A673 (cell line): ENCODE results near the gene ANKRD11. TPM values are rescaled to one million over a fixed set of nuclear protein-coding genes. Genes with fewer than 3 reads are reported as not detected.
"Not testable (repeated sequence)": the region's sequence is repeated elsewhere in the genome, so short reads cannot be mapped to it uniquely, and the experiment has no call there.

Source experiments
- BruUV-seq: library from RNA; stranded (reverse); fragments of 400-500 nt; replicated peaks from 2 replicates; lab custom pipeline; 2021; lab: Mats Ljungman, UMichigan
- CTCF ChIA-PET: fragments of 300-600 bp; sonication (Branson Sonifier 250); formaldehyde crosslinking; loops from one replicate; lab custom pipeline; 2022; ENCODE audit warnings: antibody characterized with exemption; lab: Charles Lee
- POLR2A ChIA-PET: fragments of 300-600 bp; sonication (Branson Sonifier 250); formaldehyde crosslinking; loops from one replicate; lab custom pipeline; 2022; ENCODE audit warnings: antibody characterized with exemption; ENCODE audit not compliant: low non-redundant PET; lab: Charles Lee
- DNase-seq: peaks from one replicate; pipeline ENCODE4 v3.0.0-alpha.2; 2015; ENCODE audit warnings: low spot score
- H3K27ac ChIP-seq: fragments of 200-600 bp; sonication (generic); 2 replicates; pipeline ENCODE4 v1.5.1; 2016; ENCODE audit warnings: mixed run types, low read depth, mild to moderate bottlenecking, mixed read lengths, antibody characterized with exemption, low read length; ENCODE audit not compliant: poor library complexity, severe bottlenecking
- H3K27me3 ChIP-seq: fragments of 200-600 bp; sonication (generic); replicated peaks from 2 replicates; pipeline ENCODE4 v1.6.1; 2017; ENCODE audit warnings: mixed run types, low read depth, mild to moderate bottlenecking, mixed read lengths, antibody characterized with exemption, low read length; ENCODE audit not compliant: insufficient read depth, poor library complexity
- H3K36me3 ChIP-seq: fragments of 200-600 bp; sonication (generic); 2 replicates; pipeline ENCODE4 v1.6.1; 2016; ENCODE audit warnings: mixed run types, mild to moderate bottlenecking, mixed read lengths, antibody characterized with exemption, low read length; ENCODE audit not compliant: insufficient read depth, poor library complexity, severe bottlenecking
- H3K4me1 ChIP-seq: fragments of 200-600 bp; sonication (generic); 2 replicates; pipeline ENCODE4 v1.6.1; 2017; ENCODE audit warnings: mixed run types, mild to moderate bottlenecking, mixed read lengths, antibody characterized with exemption, low read length; ENCODE audit not compliant: insufficient read depth, poor library complexity, severe bottlenecking
- H3K4me3 ChIP-seq: fragments of 200-600 bp; sonication (generic); 2 replicates; pipeline ENCODE4 v1.5.1; 2016; ENCODE audit warnings: low read depth, mixed run types, mild to moderate bottlenecking, mixed read lengths, low read length; ENCODE audit not compliant: poor library complexity, severe bottlenecking
- H3K9me3 ChIP-seq: fragments of 200-600 bp; sonication (generic); 2 replicates; pipeline ENCODE4 v1.6.1; 2016; ENCODE audit warnings: mixed run types, low read depth, mild to moderate bottlenecking, mixed read lengths, antibody characterized with exemption, low read length; ENCODE audit not compliant: poor library complexity, severe bottlenecking
- CTCF ChIP-seq: fragments of 300-800, 200-600 bp; sonication (generic); conservative IDR thresholded peaks from 2 replicates; pipeline ENCODE4 v1.5.1; 2017; ENCODE audit warnings: low read depth, mild to moderate bottlenecking, antibody characterized with exemption, low read length, moderate library complexity, mixed read lengths
- EZH2 ChIP-seq: fragments of 200-600 bp; sonication (generic); IDR thresholded peaks from 2 replicates; pipeline ENCODE4 v1.6.1; 2017; ENCODE audit warnings: borderline replicate concordance, low read depth, mild to moderate bottlenecking, mixed read lengths, antibody characterized with exemption, low read length; ENCODE audit not compliant: poor library complexity, severe bottlenecking
- intact Hi-C: fragments of 100-400 bp; cut with micrococcal nuclease; formaldehyde crosslinking; loops from one replicate; pipeline ENCODE4 v1.10.0; 2022; ENCODE audit not compliant: unreplicated experiment
- total RNA-seq: library from RNA; stranded (reverse); gene quantifications from 2 replicates; pipeline ENCODE4 v1.2.3, GENCODE V29; 2021

Gene ANKRD11
- total RNA-seq, 1 experiment from 2014 or later = 217 TPM

GRCh38 chr16:89248196-89248982 lies 242.0 kb downstream of the ANKRD11 start:
- Histone ChIP-seq H3K27ac (no peak overlapping the region), H3K9me3 (no peaks in the 10 kb centered on the region), H3K4me1 (peaks cover 8% of the 10 kb centered on the region), H3K4me3 (peak overlapping the region; percentile 55), H3K36me3 (no peaks in the 10 kb centered on the region), H3K27me3 (no peaks in the 10 kb centered on the region)
- no peak for DNase-seq
- TF ChIP-seq EZH2 (no peak), CTCF (no peak)
- ChIA-PET POLR2A (no interaction called here), CTCF (no interaction called here)
- no TSS peak for BruUV-seq
- intact Hi-C loops = loop anchor here (10.0 kb wide), 1 partner anchor 256 kb away; the partner anchor contains the start of gene SPG7

- DNase-seq, POLR2A ChIA-PET, H3K4me1 ChIP-seq, H3K27me3 ChIP-seq, H3K36me3 ChIP-seq, BruUV-seq, H3K9me3 ChIP-seq, H3K27ac ChIP-seq, CTCF ChIA-PET: not testable (repeated sequence)
- H3K4me3 ChIP-seq = peak overlapping the region; percentile 55
- intact Hi-C loops = loop anchor here (10.0 kb wide), 1 partner anchor 257 kb away; the partner anchor contains the start of gene SPG7
Measured at GRCh38 chr16:89247734-89248075, 242.7 kb downstream of the ANKRD11 start.

- H3K36me3 ChIP-seq = no peaks in the 10 kb centered on the region
- no peak for TF ChIP-seq EZH2
- no peak for TF ChIP-seq CTCF
- no peaks in the 10 kb centered on the region for H3K9me3 ChIP-seq
- BruUV-seq = no TSS peak
- peaks cover 8% of the 10 kb centered on the region for H3K4me1 ChIP-seq
- no peaks in the 10 kb centered on the region for H3K27me3 ChIP-seq
- peak overlapping the region; percentile 55 for H3K4me3 ChIP-seq
- POLR2A ChIA-PET = no interaction called here
- intact Hi-C loops = loop anchor here (10.0 kb wide), 1 partner anchor 258 kb away; the partner anchor contains the start of gene SPG7
- CTCF ChIA-PET = interaction anchor here (0.6 to 0.7 kb wide), 2 partner anchors 574 to 1470 kb away, joined by 4 to 7 read pairs; no protein-coding TSS in a partner anchor
- DNase-seq = peak; percentile 81
- H3K27ac ChIP-seq = no peak overlapping the region
Measured at GRCh38 chr16:89246903-89247733, 243.2 kb downstream of the ANKRD11 start.
